ENCODE measurements around the gene TSGA10IP.

GRCh38 chr11:65899356-65900124 lies 45.7 kb upstream of the TSGA10IP start:
- TF ChIP-seq CTCF (IDR thresholded peaks at IDR 0.05): no peak
- TF ChIP-seq POLR2A (IDR thresholded peaks at IDR 0.05): no peak
- TF ChIP-seq EP300 (IDR thresholded peaks at IDR 0.05; ENCODE audit: low read depth): no peak
- peak in 2 of 3 donors; percentile 22 to 45 for TF ChIP-seq POLR2AphosphoS5 (IDR thresholded peaks at IDR 0.05)
